Measurements from ENCODE around the gene BDH1. TPM values are rescaled to one million over a fixed set of nuclear protein-coding genes. Genes with fewer than 3 reads are reported as not detected.

BDH1 gene
- total and polyA plus RNA-seq, 2 of the 13 experiments (the other 11 are each of a cell fraction or from before 2014, with no cell fraction given): 21.2 to 71.9 TPM

- TF ChIP-seq NFAT5 (CRISPR knock-in tag; IDR thresholded peaks at IDR 0.05): no peak
- TF ChIP-seq ZNF562 (CRISPR knock-in tag; IDR thresholded peaks at IDR 0.05; ENCODE audit: borderline replicate concordance): no peak
- no peak for TF ChIP-seq MAF1 (CRISPR knock-in tag; IDR thresholded peaks at IDR 0.05; ENCODE audit: borderline replicate concordance)
- TF ChIP-seq ATF7 (IDR thresholded peaks at IDR 0.05): no peak
- peak; percentile 41; the same call in 1 of the 2 replicates for TF ChIP-seq ATF7 (CRISPR knock-in tag; IDR thresholded peaks at IDR 0.05)
- TF ChIP-seq SMAD3 (CRISPR knock-in tag; IDR thresholded peaks at IDR 0.05): no peak; the same call in 1 of the 2 replicates
- no peak for TF ChIP-seq PRDM15 (CRISPR knock-in tag; IDR thresholded peaks at IDR 0.05)
- TF ChIP-seq RORA (CRISPR knock-in tag; IDR thresholded peaks at IDR 0.05): no peak
- no peak for TF ChIP-seq ZNF839 (CRISPR knock-in tag; IDR thresholded peaks at IDR 0.05; ENCODE audit: borderline replicate concordance)
- TF ChIP-seq BHLHE40 (IDR thresholded peaks at IDR 0.05; ENCODE audit: low read length): 0 out of 2 replicates have a peak, but pooled peaks have one; percentile 4
- TF ChIP-seq TAF1 (CRISPR knock-in tag; IDR thresholded peaks at IDR 0.05): peak; percentile 86
- TF ChIP-seq FOXC1 (CRISPR knock-in tag; IDR thresholded peaks at IDR 0.05; ENCODE audit: borderline replicate concordance): no peak
- TF ChIP-seq ZNF234 (CRISPR knock-in tag; conservative IDR thresholded peaks at IDR 0.05): no peak
- TF ChIP-seq SAP130 (CRISPR knock-in tag; IDR thresholded peaks at IDR 0.05; ENCODE audit: low read depth): peak; percentile 83; the same call in 1 of the 2 replicates
- TF ChIP-seq SKIL (CRISPR knock-in tag; IDR thresholded peaks at IDR 0.05; ENCODE audit: borderline replicate concordance): no peak
- TF ChIP-seq NBN (conservative IDR thresholded peaks at IDR 0.05): no peak
Measured at GRCh38 chr3:197520311-197521276, 35.2 kb downstream of the BDH1 start (continued).
